ENCODE measurements around the gene IER5L.

DNA sequence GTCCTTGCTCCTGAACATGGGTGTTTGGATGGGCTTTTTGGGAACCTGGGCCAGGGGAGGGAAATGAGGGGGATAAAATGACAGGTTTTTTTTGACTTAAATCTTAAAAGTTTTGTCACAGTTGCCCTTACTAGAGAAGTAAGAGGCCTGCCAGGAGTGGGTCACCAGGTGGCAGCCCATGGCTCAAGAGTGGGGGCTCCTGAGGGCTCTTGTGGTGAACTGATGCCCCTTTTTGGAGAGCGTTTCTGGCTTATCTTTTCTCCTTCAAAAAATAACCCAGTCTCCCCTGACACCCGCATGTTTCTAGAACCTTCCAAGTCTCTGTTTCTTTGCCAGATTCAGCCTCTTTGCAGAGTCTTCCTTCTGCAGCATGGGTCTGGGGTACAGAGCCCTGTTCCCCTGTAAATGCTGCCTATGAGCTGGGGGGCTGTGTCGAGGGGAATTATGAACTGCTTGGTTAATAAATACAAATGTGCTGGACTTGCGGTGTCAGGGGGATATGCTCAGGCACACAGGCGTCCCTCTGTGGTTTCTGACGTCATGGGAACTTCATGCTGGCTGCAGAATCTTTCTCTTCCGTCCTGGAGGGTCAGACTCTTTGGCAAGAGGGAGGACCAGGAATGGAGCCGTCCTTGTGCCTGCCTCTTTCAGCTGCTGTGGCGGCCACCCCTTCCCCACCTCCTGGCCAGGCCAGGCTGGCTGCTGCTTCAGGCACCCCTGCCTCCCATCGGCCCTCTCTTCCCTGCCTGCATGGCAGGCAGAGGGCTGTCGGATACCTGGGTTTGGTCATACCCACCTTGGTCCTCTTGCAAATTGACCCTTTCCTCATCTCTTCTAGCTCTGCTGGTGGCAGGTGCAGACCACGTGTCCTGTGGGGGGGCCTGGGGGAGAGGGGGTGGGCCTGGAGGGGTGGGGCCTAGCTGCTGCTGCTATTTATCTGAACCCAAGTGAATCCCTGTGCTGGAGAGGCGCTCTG is 36.7 kb downstream of the IER5L start:
- TF ChIP-seq CTCF (IDR thresholded peaks at IDR 0.05 in 4 of 5, conservative IDR thresholded peaks at IDR 0.05 in 1 of 5) (no peak), POLR2A (IDR thresholded peaks at IDR 0.05) (peak in 1 of 2 donors; percentile 20)

All from gastrocnemius medialis (tissue), 4 donors.